HG03571 (cell line): ENCODE results near the gene RPTOR.

Experiments used
- ATAC-seq: cut with Tn5 transposase; IDR thresholded peaks from one replicate; pipeline ENCODE4 v1.9.1; 2021; ENCODE audit not compliant: unreplicated experiment

Gene RPTOR

DNA sequence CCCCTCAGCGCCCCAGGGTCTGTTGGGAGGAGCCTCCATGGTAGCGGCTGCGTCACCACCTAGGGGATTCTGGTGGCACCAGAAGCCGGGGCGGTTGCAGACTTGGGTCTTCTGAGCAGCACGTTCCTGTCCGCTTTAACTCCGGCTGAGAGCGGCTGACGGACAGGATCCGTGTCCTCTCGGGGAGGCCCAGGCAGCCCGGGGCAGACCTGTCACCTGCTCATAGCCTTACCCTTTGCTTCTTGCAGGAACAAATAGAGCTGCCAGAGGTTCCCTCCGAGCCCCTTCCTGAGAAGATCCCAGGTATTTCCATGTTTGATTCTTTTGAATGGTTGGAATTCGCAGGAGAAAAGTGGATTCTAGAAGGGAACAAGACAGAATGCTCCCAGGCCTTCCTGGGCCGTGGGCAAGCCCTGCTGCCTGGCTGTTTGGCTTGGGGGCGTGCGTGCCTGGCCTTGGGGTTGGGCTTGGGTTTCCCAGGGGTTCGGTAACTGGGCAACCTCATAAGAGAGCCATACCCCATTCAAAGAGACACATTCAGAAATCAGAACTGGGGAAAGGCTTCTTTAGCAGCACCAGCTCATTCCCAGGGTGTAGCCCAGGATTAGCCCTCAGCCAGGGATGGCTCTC is 453.6 kb downstream of the RPTOR start:
- ATAC-seq, result no peak

DNA sequence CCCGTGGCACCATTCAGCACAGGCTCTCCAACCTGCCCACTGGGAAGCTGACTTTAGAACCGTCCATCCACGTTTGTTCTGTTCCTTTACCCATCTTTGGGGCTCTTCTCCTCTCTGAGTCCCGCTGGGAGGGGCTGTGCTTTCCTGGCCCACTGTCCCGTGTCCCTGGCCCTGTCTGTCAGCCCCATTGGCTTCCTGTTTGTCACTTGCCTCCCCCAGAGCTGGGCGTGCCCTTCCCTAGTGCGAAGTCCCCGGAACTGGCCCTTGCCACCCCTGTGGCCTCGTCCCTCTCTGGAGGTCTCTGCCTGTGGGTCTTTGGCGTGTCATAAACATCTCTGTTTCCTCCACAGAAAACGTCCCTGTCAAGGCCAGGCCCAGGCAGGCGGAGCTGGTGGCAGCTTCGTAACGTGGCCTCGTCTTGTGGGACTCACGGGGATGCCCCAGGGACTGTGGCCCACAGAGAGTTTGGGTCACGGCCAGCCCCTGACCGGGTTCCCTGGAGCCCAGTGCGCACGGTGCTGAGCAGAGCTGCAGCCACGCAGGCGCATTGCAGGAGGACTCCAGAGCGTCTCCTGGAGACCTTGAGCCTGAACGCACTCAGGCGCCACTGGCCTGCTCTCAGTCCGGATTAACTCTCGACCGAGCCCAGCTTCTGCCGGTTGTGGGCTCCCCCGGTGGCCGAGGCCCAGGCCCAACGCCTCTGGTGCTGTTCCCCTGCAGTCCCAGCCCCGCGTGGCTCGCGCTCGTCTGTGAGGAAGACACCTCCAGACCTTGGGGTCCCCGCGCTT is 454.3 kb downstream of the RPTOR start:
- ATAC-seq, result no peak

DNA sequence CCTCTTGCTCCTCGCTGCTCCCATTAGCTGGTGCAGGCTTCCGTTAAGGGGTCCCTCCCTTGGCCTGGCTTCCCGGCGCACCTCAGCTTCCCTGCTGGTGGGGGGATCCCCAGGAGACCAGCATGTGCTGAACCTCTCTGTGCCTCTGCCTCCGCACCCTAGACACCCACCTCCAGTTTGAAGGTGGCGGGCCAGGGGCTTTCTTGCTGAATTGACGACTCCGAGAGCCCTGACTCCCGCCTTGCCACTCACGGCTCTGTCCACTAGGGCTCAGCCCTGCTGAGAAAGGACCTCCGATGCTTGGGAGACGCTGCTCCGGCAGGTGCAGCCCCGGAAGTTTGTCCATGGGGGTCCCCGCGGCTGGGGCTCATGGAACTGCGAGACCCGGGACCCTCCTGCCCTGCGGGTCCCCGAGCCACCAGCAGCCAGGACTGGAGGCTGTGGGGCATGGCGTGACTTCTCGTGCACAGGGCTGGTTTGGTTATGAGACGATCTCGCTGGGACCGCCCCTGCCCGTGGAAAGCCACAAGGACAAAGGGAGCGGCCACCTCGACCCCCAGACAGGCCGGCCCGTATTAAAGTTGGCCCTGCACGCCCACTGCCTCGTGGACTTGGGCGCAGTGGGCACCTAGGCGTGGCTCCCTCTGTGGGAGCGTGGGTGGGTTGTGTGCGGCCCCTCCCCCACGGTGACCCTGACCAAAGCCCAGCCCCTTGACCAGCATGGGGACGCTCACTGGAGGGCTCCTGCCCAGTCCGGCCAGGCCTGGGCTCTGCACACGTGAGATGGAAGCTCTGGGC is 455.1 kb downstream of the RPTOR start:
- no peak for ATAC-seq

DNA sequence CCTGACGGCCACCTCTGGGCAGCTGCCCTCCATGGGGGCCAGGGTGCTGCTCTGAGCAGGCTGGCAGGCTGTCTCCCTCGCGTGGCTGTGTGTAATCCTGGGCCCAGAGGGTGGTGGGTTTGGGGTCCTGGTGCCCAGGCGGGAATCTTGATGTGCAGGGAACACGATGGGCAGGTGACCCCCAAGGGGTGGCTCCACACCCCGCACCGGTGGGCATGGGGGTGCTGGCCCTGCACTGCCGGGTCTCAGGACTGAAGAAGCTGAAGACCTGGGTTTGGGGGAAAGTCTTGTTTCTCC is 455.6 kb downstream of the RPTOR start:
- ATAC-seq, result no peak

DNA sequence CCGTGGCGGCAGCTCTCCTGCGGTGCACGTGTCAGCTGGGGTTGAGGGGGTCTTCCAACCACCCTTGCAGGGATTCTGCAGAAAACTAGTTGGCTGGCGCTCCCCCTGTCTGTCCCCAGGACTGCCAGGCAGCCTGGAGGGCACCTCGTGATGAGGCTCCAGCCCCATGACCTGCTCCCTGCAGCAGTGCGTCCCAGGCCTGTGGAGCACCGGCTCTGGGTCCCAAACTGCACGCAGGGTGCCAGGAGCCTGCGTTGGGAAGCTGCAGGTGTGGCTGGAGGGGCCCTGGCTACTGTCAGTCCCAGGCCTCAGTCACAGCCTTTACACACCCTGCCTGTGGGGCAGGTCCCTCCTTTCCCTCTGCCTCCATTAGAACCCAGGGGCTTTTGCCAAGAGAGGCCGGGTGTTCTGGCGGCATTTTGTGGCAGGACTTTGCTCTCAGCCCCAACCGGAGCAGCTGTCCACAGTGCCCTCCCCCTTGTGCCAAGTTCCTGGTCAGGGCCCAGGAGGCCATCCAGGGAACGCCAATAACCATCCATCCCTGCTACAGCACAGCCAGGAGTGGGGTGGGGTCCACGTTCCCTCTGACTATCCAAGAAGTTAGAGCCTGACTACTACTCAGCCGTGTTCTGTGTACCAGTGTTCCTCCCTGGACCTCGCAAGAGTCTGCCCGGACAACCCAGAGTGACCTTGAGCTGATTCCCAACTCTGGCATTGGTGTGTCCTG is 456.2 kb downstream of the RPTOR start:
- ATAC-seq, result no peak

DNA sequence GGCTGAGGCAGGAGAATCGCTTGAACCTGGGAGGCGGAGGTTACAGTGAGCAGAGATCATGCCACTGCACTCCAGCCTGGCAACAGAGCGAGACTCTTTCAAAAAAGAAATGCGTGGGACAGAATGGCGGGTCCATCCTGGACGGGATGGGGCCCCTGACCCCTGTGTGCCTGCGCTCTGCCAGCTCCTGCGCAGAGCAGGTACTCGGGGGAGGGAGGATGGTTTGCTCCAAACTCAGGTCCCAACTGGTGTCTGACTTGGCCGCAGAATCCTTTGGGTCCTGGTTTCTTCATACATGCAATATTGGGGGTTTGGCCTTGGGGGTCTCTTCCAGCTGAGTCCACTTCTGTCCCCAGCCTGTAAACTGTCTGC is 457.4 kb downstream of the RPTOR start:
- no peak for ATAC-seq

DNA sequence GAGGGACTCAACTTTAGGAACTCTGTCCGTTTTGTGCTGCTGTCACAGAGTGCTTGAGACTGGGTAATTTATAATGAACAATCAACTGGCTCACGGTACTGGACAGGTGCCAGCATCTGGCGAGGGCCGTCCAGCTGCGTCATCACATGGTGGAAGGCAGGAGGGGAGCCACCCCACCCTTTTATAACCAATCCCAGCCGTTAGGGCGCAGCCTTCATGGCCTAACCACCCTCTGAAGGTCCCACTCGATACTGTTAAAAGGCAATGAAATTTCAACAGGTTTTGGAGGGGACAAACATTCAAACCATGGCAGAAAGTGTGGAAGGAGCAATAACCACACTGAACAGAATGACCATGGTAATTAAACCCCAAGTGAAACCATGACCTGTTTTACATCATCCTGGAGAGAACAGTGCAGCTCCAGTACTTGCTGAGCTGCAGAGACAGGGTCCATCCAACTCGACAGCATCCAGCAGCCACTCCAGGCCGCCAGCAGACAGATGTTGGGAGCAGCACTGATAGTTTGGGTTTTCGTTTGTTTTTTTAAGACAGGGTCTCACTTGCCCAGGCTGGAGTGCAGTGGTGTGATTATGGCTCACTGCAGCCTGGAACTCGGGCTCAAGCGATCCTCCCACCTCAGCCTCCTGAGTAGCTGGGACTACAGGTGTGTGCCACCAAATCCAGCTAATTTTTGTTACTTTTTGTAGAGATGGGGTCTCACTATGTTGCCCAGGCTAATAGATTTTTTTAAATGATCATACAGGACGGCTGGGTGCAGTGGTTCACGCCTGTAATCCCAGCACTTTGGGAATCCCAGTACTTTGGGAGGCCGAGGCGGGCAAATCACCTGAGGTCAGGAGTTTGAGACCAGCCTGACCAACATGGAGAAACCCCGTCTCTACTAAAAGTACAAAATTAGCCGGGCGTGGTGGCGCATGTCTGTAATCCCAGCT is 458.0 kb downstream of the RPTOR start:
- ATAC-seq, result no peak

DNA sequence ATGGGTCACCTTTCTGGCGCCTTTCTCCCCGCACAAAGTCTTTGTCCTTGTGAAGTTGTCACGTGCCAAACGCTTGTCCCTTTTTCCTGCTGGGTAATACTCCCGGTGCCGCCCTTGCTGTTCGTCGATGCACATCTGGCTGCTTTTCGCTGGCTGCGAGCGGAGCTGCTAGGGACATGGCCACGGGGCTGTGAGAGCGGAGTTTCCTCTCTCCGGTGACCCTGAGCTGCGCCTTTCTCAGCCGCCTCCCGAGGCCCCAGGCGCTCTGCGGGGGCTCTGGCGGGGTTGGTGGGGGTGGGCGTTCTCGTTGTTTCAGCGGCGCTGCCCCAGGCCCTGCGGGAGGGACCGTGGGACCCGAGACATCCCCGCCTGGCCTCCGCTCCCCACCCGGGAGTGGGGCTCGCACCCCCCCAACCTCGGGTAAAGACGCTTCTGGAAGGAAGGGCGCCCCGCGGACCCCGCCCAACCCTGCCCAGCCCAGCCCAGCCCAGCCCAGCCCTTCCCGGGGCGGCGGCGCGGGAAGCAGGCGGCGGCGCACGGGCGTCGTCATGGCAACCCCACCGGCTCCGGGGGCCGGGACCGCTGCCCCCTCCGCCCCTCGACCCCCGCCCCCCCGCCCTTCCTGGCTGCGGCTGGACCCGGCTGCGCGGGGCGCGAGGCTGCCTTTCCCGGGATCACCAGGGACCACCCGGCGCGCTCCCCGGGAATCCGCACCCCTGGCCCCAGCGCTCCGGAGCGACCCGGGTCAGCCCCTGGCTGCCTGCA is 459.3 kb downstream of the RPTOR start:
- ATAC-seq, result no peak

DNA sequence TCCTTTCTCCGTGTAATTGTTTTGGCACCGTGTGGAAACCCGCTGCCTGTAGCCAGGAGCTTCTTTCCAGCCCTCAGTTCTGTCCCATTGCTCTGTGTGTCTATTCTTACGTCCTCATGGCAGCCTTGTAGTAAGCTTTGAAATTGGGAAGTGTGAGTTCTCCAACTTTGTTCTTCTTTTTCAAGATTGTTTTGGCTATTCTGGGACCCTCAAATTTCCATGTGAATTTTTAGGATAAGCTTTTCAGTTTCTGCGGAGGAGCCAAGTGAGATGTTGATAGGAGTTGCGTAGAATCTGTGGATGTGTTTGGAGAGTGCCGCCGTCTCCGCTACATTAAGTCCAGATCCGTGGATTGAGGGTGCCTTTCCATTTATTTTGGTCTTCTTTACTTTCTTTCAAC is 462.3 kb downstream of the RPTOR start:
- ATAC-seq, result no peak

DNA sequence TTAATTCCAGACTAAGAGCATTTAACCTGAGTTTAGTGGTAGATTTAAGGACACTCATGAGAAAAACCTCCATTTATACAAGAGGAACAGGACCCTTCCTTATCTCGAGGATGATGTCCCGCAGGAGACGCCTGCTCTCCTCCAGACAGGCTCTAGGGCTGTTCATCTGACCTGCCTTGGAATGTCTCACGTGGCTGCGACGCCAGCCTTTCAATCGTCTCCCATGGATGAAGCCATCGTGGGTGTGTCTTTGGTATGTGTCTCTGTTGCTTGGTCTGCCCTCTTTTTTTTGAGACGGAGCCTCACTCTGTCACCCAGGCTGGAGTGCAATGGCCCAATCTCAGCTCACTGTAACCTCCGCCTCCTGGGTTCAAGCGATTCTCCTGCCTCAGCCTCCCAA is 463.5 kb downstream of the RPTOR start:
- ATAC-seq, result no peak

DNA sequence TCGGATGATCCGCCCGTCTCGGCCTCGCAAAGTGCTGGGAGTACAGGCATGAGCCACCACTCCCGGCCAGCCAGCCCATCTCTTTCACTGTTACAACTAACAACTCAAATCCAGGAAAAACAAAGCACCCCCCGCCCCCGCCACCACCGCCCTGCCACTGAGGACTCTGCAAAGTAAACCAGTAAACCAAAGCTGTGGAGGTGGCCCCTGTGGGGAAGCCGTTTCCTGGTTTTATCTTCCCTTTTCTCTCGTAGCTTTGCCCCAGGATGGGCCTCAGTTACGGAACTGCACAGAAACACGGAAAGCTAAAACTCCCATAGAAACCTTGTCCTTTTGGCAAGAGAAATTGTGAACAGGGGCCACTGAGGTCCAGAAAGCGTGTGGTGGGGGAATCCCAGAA is 464.5 kb downstream of the RPTOR start:
- no peak for ATAC-seq

DNA sequence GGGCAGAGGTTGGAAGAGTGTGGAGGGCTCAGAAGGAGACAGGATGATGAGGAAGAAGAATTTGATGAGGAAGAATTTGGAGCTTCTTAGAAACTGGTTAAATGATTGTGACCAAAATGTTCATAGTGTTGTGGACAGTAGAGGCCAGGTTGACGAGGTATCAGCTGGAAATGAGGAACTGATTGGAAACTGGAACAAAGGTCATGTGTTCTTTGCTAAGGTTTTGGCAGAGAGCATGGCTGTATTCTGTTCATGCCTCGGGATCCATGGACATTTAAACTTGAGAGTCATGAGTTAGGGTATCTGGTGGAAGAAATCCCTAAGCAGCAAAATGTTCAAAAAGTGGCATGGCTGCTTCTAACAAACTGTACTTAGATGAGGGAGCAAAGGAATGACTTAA is 466.3 kb downstream of the RPTOR start:
- no peak for ATAC-seq

DNA sequence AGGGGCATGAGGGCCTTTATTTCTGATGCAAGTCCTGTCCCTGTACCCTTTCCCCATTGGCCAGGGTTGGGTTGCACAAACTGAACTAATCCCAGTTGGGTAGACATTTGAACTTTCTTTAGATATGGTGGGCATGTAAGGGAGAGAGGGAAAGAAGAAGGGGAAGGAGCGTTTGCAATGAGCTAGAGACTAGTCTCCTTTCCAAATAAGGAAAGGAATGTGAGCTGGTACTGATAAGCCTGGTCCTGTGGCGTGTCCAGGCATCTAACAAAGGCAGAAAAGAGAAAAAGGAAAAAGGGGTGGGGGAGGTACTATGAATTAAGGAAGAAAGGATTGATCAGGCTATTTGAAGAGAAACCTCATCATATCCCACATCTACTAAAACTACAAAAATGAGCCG is 467.3 kb downstream of the RPTOR start:
- ATAC-seq, result no peak

DNA sequence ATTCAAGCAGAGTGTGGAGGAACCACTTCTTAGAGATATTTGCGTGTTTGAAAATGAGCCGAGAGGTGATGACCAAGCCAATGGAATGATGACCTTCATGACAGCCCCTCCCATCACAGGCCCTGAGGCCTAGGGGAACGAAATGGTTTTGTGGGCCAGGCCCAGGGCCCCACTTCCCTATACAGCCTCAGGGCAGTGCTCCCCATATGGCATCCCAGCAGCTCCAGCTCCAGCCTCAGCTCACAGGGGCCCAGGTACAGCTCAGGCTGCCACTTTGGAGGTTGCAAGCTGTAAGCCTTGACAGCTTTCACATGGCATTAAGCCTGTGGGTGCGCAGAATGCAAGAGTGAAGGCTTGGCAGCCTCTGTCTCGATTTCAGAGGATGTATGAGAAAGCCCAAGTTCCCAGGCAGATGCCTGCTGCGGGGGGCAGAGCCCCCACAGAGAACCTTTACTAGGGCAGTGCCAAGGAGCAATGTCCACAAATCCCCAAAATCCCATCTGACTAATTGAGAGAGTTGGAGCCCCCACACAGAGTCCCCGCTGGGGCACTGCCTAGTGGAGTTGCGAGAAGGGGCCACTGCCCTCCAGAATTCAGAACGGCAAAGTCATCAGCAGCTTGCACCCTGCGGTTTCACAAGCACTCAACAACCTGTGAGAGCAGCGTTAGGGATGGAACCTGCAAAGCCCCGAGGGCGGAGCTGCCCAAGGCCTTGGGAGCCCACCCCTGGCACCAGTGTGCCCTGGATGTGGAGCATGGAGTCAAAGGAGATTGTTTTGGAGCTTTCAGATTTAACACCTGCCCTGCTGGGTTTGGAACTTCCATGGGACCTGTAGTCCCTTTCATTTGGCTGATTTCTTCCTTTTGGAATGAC is 468.2 kb downstream of the RPTOR start:
- no peak for ATAC-seq

DNA sequence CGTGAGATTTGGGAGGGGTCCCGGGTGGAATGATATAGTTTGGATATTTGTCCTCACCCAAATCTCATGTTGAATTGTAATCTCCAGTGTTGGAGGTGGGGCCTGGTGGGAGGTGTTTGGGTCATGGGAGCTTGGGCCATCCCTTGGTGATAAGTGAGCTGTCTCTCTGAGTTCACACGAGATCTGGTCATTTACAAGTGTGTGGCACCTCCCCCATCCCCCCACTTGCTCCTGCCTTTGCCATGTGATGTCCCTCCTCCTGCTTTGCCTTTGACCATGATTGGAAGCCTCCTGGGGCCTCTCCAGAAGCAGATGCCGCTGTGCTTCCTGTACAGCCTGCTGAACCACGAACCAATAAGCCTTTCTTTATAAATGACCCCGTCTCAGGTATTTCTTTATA is 469.0 kb downstream of the RPTOR start:
- no peak for ATAC-seq

DNA sequence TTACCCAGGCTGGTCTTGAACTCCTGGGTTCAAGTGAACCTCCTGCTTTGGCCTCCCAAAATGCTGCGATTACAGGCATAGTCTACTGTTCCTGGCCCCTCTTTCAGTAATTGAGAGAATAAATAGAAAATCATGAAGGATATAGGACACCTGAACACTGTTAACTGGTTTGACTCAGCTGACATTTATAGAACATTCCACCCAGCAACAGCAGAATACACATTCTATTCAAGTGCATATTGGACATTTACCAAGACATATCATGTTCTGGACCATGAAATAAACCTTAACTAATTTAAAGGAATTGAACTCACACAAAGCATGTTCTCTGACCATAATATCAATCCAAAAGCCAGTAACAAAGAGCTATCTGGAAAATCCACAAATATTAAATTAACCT is 470.5 kb downstream of the RPTOR start:
- ATAC-seq, result no peak
